HepG2 (cell line): ENCODE results near the gene TMEM209.

ENCODE experiments used
- BCL3 ChIP-seq: sonication (generic); formaldehyde crosslinking; IDR thresholded peaks from 2 replicates; pipeline ENCODE4 v1.5.1; 2020; ENCODE audit warnings: mild to moderate bottlenecking, missing genetic modification reagents, moderate library complexity
- CTCF ChIP-seq: sonication (generic); formaldehyde crosslinking; IDR thresholded peaks from 2 replicates; pipeline ENCODE4 v1.5.0; 2020; ENCODE audit warnings: mild to moderate bottlenecking, missing genetic modification reagents, moderate library complexity
- KAT2B ChIP-seq: fragments of 150-350 bp; IDR thresholded peaks from 2 replicates; pipeline ENCODE4 v1.6.1; 2014; ENCODE audit warnings: low read depth, low read length, borderline replicate concordance
- NBN ChIP-seq: fragments of 450-650 bp; conservative IDR thresholded peaks from 2 replicates; pipeline ENCODE4 v1.6.1; 2017
- ZFP82 ChIP-seq: sonication (generic); formaldehyde crosslinking; IDR thresholded peaks from 2 replicates; pipeline ENCODE4 v1.5.1; 2020; ENCODE audit warnings: mild to moderate bottlenecking, missing genetic modification reagents, borderline replicate concordance
- ZNF232 ChIP-seq: sonication (generic); formaldehyde crosslinking; IDR thresholded peaks from 2 replicates; pipeline ENCODE4 v1.4.0; 2020; ENCODE audit warnings: missing genetic modification reagents, borderline replicate concordance
- ZNF629 ChIP-seq: sonication (generic); formaldehyde crosslinking; conservative IDR thresholded peaks from 2 replicates; pipeline ENCODE4 v1.5.0; 2020; ENCODE audit warnings: missing genetic modification reagents
- TF ChIP-seq, protein P1 (sequence below): sonication (generic); formaldehyde crosslinking; IDR thresholded peaks from 2 replicates; pipeline ENCODE4 v1.8.1; 2023; ENCODE audit warnings: missing genetic modification reagents, inconsistent platforms, borderline replicate concordance

- TF ChIP-seq, protein P1, sequence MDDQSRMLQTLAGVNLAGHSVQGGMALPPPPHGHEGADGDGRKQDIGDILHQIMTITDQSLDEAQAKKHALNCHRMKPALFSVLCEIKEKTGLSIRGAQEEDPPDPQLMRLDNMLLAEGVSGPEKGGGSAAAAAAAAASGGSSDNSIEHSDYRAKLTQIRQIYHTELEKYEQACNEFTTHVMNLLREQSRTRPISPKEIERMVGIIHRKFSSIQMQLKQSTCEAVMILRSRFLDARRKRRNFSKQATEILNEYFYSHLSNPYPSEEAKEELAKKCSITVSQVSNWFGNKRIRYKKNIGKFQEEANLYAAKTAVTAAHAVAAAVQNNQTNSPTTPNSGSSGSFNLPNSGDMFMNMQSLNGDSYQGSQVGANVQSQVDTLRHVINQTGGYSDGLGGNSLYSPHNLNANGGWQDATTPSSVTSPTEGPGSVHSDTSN (CRISPR knock-in tag) = no peak
- TF ChIP-seq ZNF629 (CRISPR knock-in tag) (no peak), NBN (no peak), ZNF232 (CRISPR knock-in tag) (no peak), KAT2B (no peak), BCL3 (no peak), CTCF (CRISPR knock-in tag) (no peak), ZFP82 (CRISPR knock-in tag) (no peak)
Observed at GRCh38 chr7:130162196-130162595, 43.0 kb downstream of the TMEM209 start.
